Endothelial cell of hepatic sinusoid (primary cell): ENCODE results near the gene LRP5.
"Not testable (repeated sequence)": the region's sequence is repeated elsewhere in the genome, so short reads cannot be mapped to it uniquely, and the experiment has no call there.

Source experiments
- in situ Hi-C: cut with HindIII; loops from 2 replicates; pipeline ENCODE4 v1.10.0; 2017; ENCODE audit warnings: low sequenced_read_pairs

Gene LRP5

GRCh38 chr11:68436985-68437926 is 124.9 kb downstream of the LRP5 start:
- in situ Hi-C loops = loop anchor here (5.0 kb wide), 1 partner anchor 35 kb away; no protein-coding TSS in a partner anchor

GRCh38 chr11:68437927-68438657 is 125.7 kb downstream of the LRP5 start:
- in situ Hi-C loops = loop anchor here (5.0 kb wide), 1 partner anchor 36 kb away; no protein-coding TSS in a partner anchor

DNA sequence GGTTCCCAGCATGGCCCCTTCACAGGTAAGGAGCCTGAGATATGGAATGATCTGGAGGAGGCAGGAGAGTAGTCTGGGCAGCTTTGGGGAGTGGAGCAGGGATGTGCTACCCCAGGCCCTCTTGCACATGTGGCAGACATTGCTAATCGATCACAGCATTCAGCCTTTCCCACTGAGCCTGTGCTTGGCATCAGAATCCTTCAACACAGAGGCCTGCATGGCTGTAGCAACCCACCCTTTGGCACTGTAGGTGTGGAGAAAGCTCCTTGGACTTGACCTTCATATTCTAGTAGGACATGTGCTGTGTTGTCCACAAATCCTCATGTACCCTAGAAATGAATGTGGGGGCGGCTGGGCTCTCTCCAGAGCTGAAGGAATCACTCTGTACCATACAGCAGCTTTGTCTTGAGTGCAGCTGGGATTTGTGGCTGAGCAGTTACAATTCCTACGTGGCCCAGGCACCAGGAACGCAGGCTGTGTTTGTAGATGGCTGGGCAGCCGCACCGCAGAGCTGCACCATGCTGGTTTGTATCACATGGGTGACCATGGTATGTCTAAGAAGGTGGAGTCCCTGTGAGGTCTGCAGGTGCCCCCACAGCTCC is 126.4 kb downstream of the LRP5 start:
- in situ Hi-C loops = loop anchor here (5.0 kb wide), 1 partner anchor 36 kb away; no protein-coding TSS in a partner anchor

DNA sequence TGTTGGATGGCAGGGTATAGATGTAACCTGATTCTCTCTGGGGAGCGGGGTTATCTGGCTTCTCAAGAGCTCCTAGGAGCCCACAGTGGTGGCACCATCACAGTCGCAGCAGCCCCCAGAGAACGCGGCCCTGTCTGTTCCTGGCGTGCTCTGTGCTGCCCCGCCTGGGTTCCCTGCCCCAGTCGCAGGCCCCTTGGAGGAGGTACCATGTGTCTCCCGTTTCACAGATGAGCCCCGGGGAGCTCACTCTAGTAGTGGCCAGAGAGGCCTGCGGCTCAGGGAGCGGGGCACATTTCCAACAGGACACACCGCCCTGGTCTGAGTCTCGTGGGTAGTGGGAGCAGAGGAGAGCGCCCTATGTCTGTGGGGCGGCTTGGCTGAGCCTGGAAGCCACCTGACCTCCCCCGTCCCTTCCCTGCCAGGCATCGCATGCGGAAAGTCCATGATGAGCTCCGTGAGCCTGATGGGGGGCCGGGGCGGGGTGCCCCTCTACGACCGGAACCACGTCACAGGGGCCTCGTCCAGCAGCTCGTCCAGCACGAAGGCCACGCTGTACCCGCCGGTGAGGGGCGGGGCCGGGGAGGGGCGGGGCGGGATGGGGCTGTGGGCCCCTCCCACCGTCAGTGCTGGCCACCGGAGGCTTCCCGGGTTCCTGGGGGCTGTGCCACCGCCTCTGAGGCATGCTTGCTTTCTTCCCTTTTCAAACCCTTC is 127.1 kb downstream of the LRP5 start:
- in situ Hi-C loops = loop anchor here (5.0 kb wide), 1 partner anchor 37 kb away; no protein-coding TSS in a partner anchor

GRCh38 chr11:68440224-68440623 is 127.8 kb downstream of the LRP5 start:
- in situ Hi-C loops = no loop called here

- in situ Hi-C loops = no loop called here
Measured at GRCh38 chr11:68441466-68442230, 129.3 kb downstream of the LRP5 start.

DNA sequence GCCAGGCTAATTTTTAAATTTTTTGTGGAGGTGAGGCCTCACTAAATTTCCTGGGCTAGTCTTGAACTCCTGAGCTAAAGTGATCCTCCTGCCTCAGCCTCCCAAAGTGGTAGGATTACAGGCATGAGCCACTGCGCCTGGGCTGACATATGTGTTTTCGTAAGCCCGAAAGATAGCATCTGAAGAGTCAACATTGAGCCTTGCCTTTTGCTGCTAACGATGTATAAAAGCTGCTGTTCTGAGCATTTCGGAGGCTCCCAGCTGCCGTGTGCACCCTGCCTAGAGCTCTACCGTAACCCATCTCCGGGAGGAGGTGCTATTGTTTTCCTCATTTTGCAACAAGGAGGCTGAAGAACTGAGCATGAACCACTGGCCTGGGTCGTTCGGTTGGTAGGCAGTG is 130.0 kb downstream of the LRP5 start:
- in situ Hi-C loops = no loop called here

DNA sequence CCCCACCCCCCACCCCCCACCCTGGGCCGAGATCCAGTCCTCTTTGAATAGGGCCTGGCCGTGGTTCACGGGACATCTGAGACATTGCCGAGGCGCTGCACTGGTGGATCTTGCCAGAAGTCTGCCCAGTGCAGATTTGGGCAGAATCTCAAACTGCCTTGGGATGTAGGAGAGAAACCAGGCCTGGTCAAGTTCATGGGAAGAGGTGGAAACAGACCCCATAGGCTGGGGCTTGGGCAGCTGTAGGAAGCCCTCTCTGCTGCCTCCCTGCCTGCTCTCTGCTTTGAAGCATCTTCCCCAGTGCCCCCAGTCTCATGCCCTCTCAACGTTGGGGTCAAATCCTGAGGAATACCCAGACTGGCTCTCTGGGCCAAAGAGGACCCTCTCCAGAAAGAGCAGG is 132.2 kb downstream of the LRP5 start:
- in situ Hi-C loops = no loop called here

DNA sequence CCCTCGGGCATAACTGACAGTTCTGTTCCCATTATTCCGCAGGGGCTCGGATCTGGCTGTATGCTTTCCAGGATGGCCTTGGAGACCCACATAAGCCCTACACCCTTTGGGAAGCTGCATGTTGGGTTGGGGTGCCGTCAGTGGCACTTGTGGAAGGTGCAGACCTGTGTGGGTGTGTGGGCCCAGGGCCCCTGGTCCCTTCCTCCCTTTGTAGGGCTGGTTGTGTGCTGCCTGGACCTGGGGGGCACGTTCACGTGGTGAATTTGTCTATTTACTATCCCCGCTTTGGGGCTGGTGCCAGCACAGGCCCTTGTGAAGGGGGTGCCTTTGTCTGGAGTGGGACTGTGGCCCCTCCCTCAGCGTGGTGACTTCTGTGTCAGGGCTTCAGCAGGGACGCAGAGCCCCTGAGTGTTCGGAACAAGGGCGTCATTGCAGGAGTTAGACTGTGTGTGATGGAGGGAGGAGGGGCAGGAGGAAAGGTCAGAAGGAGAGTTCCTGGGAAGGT is 133.2 kb downstream of the LRP5 start:
- in situ Hi-C loops = no loop called here

GRCh38 chr11:68446046-68446725 is 133.8 kb downstream of the LRP5 start:
- in situ Hi-C loops = no loop called here

GRCh38 chr11:68447015-68447801 is 134.8 kb downstream of the LRP5 start:
- in situ Hi-C loops = no loop called here

- in situ Hi-C loops = not testable (repeated sequence)
Measured at GRCh38 chr11:68447914-68448313, 135.5 kb downstream of the LRP5 start.

DNA sequence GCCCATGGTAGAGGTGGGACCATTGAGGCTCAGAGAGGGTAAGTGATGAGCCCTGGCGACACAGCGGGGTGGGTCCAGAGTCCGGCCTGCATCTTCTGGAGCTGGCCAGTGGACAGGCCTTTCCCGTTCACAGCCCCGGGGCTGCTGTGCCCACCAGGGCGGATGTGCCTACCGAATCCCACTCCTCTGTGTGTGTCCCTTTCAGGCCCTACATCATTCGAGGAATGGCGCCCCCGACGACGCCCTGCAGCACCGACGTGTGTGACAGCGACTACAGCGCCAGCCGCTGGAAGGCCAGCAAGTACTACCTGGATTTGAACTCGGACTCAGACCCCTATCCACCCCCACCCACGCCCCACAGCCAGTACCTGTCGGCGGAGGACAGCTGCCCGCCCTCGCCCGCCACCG is 136.2 kb downstream of the LRP5 start:
- in situ Hi-C loops = no loop called here

DNA sequence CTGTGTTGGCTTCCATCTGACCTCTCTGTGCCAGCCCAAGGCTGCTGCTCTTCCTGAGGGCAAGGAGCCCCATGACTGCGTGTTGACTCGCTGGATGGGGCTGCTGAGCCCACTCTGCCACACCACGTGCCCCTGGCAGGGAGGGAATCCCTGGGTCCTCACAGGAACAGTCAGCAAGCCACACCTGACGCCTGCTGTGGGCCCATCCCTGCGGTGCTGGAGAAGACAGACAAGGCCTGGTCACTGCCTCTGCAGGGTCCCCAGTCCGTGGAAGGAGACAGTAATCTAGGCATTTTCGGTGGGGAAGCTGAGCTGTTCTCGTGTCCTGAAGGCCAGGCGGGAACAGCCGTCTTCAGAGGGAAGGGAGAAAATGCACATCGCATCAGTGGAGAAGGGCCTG is 137.6 kb downstream of the LRP5 start:
- in situ Hi-C loops = no loop called here

- in situ Hi-C loops = no loop called here
Measured at GRCh38 chr11:68450711-68451110, 138.3 kb downstream of the LRP5 start.

DNA sequence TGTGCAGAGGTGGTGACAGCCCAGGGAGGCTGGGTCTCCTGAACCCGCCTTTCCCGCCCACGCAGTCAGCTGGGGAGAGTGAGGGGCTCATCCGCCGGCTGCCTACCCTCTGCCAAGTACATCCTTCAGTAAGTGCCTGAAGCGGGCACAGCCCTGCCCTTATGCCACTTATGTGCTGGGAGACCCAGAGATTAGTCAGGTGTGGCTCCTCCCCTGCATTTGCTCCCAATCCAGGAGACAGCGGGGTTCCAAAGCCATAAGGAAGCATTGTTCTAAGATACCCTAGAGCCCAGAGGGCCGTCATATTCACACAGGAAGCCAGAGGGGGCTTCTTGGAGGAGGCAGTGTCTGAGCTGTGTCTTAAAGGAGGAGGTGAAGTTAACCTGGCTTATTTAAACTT is 142.4 kb downstream of the LRP5 start:
- in situ Hi-C loops = no loop called here

GRCh38 chr11:68455485-68455884 is 143.1 kb downstream of the LRP5 start:
- in situ Hi-C loops = no loop called here

- in situ Hi-C loops = no loop called here
Measured at GRCh38 chr11:68457216-68457897, 145.0 kb downstream of the LRP5 start.
